Adrenal gland (tissue), 12 donors: ENCODE results near the gene ZNF385A. TPM values are rescaled to one million over a fixed set of nuclear protein-coding genes. Genes with fewer than 3 reads are reported as not detected.

Source experiments
- DNase-seq, 7 donors: peaks; one replicate each; pipeline ENCODE4 v3.0.0-alpha.2; 2019 to 2020
- H3K27ac ChIP-seq, 5 donors: fragments of 200-600 bp; sonication (generic) in 4 of 5; 1 replicate in 3 of 5; 2 replicates in 2 of 5; pipeline versions ENCODE4 v1.5.1 to v1.8.0; 2016 to 2020; ENCODE audit warnings: mild to moderate bottlenecking in 1 of 5
- H3K27me3 ChIP-seq: fragments of 200-600 bp; 2 replicates; pipeline ENCODE4 v1.8.0; 2021
- H3K36me3 ChIP-seq, 2 donors: fragments of 200-600 bp; replicated peaks in 1 of 2; 1 replicate in 1 of 2; 2 replicates in 1 of 2; pipeline versions ENCODE4 v1.5.1 to v1.8.0; 2018 to 2022
- H3K4me1 ChIP-seq, 2 donors: fragments of 200-600 bp; replicated peaks in 1 of 2; 1 replicate in 1 of 2; 2 replicates in 1 of 2; pipeline versions ENCODE4 v1.5.1 to v1.8.0; 2018 to 2021
- H3K4me3 ChIP-seq, 4 donors: fragments of 200-600 bp; sonication (generic) in 3 of 4; one replicate each; pipeline ENCODE4 v1.5.1; 2016 to 2018
- H3K9me3 ChIP-seq, 3 donors: fragments of 200-600 bp; sonication (generic) in 1 of 3; replicated peaks in 1 of 3; 1 replicate in 2 of 3; 2 replicates in 1 of 3; pipeline versions ENCODE4 v1.5.1 to v1.8.0; 2016 to 2021
- POLR2A ChIP-seq, 2 donors: fragments of 450-650 bp; IDR thresholded peaks; one replicate each; pipeline ENCODE4 v1.6.1; 2017; ENCODE audit warnings: antibody characterized with exemption in 2 of 2, mild to moderate bottlenecking in 2 of 2, moderate library complexity in 1 of 2
- WGBS, 4 donors: extraction: QIAGEN DNeasy Blood & Tissue Kit in 2 of 4; methylation state at CpG; one replicate each; pipeline versions ENCODE4 v1.1.5 to v1.1.7; 2013 to 2017; 5-methylcytosine and 5-hydroxymethylcytosine counted together
- intact Hi-C, 2 donors: fragments of 100-400 bp; cut with DNase I; formaldehyde crosslinking; loops; one replicate each; pipeline versions ENCODE4 v1.14.1 to v1.15.0; 2022 to 2023
- polyA plus RNA-seq, 3 donors: library from polyadenylated mRNA; stranded (reverse); fragments of 200-250 nt in 2 of 3; fragments of 350-450 nt in 1 of 3; fragmentation: Illumina TruSeq in 1 of 3; extraction: RNeasy Lipid Tissue Mini Kit (QIAGEN cat#74804) in 1 of 3; gene quantifications; one replicate each; pipeline ENCODE4 v1.2.3, GENCODE V29; 2013 to 2014
- total RNA-seq, 9 donors: library from RNA; depleted of rRNA in 4 of 9; stranded (reverse); fragments of >200 nt in 4 of 9; fragments of 120-200 nt in 1 of 9; fragmentation: NEBNext Ultra II Directional in 1 of 9; extraction: Animal tissue kit (Norgen Biotek cat#: 25700) in 1 of 9; gene quantifications; one replicate each; pipeline versions ENCODE4 v1.1.0 to v1.2.4, GENCODE V29; 2013 to 2023
- TF ChIP-seq, protein P1 (sequence below), 6 experiments: fragments of 450-650 bp in 4 of 6; fragments of 200-600 bp in 2 of 6; sonication (generic) in 1 of 6; IDR thresholded peaks; 1 replicate in 5 of 6; 2 replicates in 1 of 6; pipeline versions ENCODE4 v1.5.1 to v1.8.0; 2016 to 2021; ENCODE audit warnings: antibody characterized with exemption in 6 of 6, mild to moderate bottlenecking in 2 of 6, moderate library complexity in 1 of 6
- donor health status: healthy with polysubstance abuse.
- donor health status: Bipolar disorder and iron deficiency.
- donor health status: DM: yes; HTN: yes; CAD: no.
- donor health status: DM: no; HTN: no; CAD: no.
- donor health status: DM: no; HTN: no; CAD: no.
- donor health status: DM: yes; HTN: yes; CAD: no.

The ZNF385A gene
- total and polyA plus RNA-seq, 12 donors, result 0.94 to 38.2 (median 13.1) TPM

DNA sequence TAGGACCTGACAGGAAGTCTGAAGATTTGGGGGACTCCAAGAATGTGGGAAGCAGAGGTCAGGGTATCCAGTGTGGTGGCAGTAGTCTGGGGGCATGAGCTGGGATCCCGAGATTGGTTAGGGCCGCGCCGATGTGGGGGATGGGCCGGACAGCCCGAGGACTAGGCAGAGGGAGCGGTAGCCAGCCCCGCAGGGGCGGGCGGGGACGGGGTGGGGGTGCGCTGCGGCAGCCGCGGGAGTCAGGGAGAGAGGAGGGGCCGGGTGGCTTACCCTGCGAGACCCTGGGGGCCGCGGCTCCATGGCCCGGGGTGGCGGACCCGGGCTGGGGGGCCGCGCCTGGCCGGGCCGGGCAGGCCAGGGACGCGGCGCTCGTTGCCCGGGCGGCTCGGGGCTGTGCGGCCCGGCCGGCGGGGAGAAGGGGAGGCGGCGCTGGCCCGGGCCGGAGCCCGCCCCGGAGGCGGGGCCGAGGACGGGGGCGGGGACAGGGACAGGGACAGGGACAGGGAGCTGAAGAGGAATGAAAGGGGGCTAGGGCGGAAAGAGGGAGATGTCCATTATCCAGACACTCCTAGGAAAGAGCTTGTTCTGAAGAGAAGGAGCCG, 5.6 kb downstream of the ZNF385A start:
- Histone ChIP-seq H3K4me3 (peak overlapping the region in 1 of 4 donors; percentile 67), H3K27ac (peak overlapping the region in 4 of 5 donors; percentile 24 to 77 (median 45)), H3K4me1 (peaks cover 5 to 18% of the 10 kb centered on the region in 2 donors), H3K9me3 (no peaks in the 10 kb centered on the region), H3K27me3 (no peaks in the 10 kb centered on the region), H3K36me3 (no peaks in the 10 kb centered on the region)
- WGBS, 4 donors, result 8 to 58% (median 10%) methylated on average over 25 to 49 of the region's 49 CpGs
- peak in 5 of 7 donors; percentile 58 to 74 (median 71) for DNase-seq
- intact Hi-C loops, result no loop called here
- TF ChIP-seq, protein P1, sequence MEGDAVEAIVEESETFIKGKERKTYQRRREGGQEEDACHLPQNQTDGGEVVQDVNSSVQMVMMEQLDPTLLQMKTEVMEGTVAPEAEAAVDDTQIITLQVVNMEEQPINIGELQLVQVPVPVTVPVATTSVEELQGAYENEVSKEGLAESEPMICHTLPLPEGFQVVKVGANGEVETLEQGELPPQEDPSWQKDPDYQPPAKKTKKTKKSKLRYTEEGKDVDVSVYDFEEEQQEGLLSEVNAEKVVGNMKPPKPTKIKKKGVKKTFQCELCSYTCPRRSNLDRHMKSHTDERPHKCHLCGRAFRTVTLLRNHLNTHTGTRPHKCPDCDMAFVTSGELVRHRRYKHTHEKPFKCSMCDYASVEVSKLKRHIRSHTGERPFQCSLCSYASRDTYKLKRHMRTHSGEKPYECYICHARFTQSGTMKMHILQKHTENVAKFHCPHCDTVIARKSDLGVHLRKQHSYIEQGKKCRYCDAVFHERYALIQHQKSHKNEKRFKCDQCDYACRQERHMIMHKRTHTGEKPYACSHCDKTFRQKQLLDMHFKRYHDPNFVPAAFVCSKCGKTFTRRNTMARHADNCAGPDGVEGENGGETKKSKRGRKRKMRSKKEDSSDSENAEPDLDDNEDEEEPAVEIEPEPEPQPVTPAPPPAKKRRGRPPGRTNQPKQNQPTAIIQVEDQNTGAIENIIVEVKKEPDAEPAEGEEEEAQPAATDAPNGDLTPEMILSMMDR (IDR thresholded peaks at IDR 0.05), result no peak
- TF ChIP-seq POLR2A (IDR thresholded peaks at IDR 0.05), result peak in 1 of 2 donors; percentile 1

DNA sequence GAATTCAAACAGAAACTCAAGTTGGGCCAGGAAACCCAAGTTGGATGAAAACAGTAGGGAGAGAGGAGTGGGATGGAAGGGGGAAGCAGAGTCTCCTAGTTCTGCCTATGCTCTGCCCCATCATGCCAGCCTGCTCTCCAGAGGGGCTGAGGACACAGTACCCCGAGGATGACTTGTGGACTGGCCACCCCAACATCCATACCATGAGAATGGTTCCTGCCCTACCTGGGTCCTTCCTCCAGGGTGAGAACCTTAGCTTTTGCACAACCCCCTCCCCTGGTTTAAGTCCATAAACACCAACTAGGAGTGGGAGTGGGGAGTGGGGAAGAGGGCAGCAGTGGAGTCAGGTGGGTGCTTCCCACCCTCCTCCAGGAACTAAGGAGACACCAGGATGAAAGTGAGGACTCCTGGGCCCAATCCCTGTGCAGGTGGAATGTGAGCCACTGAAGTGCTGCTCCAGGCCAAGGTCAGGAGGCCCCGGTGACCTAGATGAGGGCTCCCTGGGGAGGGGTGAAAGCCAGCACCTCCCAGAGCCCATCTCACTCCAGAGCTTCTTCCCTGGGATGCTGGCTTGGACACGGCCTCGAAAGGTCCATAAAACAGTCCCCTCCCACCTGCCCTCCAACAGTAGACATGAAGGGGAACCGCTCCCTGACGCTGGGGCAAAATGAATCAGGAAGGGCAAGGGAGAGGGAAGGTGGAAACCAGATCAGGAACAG, 6.6 kb downstream of the ZNF385A start:
- Histone ChIP-seq H3K27me3 (no peaks in the 10 kb centered on the region), H3K36me3 (no peaks in the 10 kb centered on the region), H3K9me3 (no peaks in the 10 kb centered on the region), H3K27ac (no peak overlapping the region), H3K4me3 (no peak overlapping the region), H3K4me1 (peaks cover 5 to 18% of the 10 kb centered on the region in 2 donors)
- intact Hi-C loops, result no loop called here
- TF ChIP-seq POLR2A (IDR thresholded peaks at IDR 0.05), result no peak
- TF ChIP-seq, protein P1 (IDR thresholded peaks at IDR 0.05), result no peak
- DNase-seq, result no peak
- 66 to 84% (median 70%) methylated on average over 6 of the region's 6 CpGs for WGBS, 4 donors

DNA sequence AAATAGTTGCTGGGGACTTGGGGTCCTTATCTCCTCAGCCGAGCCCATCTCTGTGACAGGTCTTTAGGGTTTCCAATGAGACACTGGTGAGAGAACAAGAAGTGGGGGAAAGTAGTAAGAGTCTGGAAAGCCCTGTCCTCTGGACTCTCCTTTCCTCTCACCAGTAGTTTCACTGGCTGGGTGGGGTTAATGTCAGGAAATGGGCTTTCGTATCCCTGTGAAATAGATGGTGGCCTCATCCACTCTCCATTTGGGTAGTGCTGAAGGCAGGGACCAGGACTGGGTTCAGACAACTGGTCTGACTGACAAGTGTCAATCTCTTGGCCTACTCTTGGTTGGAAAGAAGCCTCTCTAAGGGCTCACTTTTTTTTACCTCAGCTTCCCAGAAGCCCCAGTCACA, 7.5 kb downstream of the ZNF385A start:
- Histone ChIP-seq H3K9me3 (no peaks in the 10 kb centered on the region), H3K4me3 (no peak overlapping the region), H3K36me3 (no peaks in the 10 kb centered on the region), H3K27me3 (no peaks in the 10 kb centered on the region), H3K4me1 (peaks cover 5 to 24% of the 10 kb centered on the region in 2 donors), H3K27ac (no peak overlapping the region)
- WGBS, 4 donors, result 83 to 97% (median 88%) methylated on average over 2 of the region's 2 CpGs
- DNase-seq, result no peak
- intact Hi-C loops, result no loop called here
- TF ChIP-seq, protein P1 (IDR thresholded peaks at IDR 0.05), result no peak
- TF ChIP-seq POLR2A (IDR thresholded peaks at IDR 0.05), result no peak

DNA sequence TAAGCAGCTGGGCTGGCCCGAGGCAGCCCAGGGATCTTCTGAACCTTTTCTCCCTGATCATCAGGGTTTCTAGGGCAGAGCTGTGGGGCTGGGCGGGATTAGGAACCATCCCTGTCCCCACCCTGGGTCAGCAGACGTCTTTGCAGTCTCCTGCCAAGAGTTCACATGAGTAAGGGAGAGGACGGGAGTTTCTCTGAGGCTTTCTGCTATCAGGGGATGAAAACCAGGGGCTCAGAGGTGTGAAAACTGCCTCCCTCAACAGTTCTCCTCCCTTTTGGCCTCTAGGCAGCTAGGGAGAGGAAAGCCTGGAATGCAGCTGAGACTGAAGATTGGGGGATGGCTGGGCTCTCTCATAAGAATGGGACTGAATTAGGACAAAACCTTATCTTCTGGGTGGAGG, 7.9 kb downstream of the ZNF385A start:
- Histone ChIP-seq H3K36me3 (no peaks in the 10 kb centered on the region), H3K4me3 (no peak overlapping the region), H3K9me3 (no peaks in the 10 kb centered on the region), H3K4me1 (peaks cover 5 to 28% of the 10 kb centered on the region in 2 donors), H3K27ac (no peak overlapping the region), H3K27me3 (no peaks in the 10 kb centered on the region)
- TF ChIP-seq POLR2A (IDR thresholded peaks at IDR 0.05), result no peak
- intact Hi-C loops, result no loop called here
- WGBS, 4 donors, result 77 to 86% (median 81%) methylated on average over 4 of the region's 4 CpGs
- no peak for DNase-seq
